ENCODE measurements around the gene PCK1.

PCK1 gene

DNA sequence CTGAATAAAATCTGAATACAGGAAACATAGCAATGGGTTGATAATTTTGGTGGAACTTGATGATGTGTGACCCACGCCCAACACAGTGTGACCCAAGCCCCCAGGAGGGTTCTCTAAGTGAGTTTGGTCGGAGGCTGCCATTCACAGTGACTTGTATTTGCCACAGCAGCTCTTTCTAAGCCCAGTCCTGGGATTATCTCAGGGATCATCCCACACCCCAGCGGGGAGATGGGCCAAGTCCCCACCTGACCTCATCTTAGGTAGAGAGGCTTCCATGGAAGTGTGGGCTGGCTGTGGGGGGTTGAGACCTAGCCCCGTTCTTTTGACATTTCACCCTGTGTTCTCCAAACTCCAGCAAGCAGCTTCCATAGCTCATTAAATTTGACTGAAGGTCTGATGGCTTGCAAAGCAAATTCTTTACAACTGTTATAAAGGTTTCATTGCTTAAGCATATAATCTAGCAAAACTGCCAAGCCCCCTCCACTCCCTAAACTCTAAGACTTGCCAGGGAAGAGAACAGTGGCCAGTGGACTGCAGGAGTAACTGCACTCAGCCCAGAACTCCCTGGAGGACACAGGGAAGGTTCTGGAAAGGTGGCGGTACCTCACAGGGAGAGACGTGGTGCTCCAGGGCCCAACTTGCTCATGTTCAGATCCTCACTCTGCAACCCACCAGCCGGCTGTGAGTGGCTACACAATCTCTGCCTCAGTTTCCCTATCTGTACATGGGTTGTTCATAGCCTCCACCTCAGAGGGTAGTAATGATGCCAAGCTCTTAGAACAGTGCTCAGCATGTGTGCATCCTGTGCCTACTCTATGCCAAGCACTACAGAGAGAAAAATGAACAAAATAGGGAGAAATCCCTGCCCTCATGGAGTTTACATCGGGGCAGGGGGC is 1.0 kb upstream of the PCK1 start:
- no peak for DNase-seq (ENCODE audit: extremely low read depth in 1 of 2, low read depth in 1 of 2)

DNA sequence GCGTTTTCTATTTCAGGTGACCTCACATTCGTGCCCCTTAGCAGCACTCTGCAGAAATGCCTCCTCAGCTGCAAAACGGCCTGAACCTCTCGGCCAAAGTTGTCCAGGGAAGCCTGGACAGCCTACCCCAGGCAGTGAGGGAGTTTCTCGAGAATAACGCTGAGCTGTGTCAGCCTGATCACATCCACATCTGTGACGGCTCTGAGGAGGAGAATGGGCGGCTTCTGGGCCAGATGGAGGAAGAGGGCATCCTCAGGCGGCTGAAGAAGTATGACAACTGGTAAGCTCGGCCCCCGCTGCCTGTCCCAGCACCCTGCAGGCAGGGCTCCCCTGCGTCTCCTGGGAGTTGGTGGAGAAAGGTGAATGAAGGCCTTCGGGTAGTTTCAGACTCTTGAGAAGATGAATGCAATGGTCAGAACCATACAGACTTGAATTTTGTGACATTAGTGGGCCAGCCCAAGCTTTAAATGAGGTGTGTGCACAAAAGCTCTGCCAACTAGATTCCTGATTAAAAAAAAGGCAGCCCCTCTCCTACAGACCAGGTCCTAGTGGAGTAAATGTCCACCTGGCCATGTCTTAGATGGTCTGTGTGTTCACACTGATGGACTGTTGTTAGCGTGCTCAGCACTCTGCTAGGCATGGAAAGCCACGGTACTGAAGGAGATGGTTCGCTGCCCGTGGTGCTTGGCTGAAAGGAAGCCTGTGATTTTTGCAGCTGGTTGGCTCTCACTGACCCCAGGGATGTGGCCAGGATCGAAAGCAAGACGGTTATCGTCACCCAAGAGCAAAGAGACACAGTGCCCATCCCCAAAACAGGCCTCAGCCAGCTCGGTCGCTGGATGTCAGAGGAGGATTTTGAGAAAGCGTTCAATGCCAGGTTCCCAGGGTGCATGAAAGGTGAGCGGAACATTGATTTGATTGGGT is 708 bp downstream of the PCK1 start:
- DNase-seq (ENCODE audit: extremely low read depth in 1 of 2, low read depth in 1 of 2): no peak

DNA sequence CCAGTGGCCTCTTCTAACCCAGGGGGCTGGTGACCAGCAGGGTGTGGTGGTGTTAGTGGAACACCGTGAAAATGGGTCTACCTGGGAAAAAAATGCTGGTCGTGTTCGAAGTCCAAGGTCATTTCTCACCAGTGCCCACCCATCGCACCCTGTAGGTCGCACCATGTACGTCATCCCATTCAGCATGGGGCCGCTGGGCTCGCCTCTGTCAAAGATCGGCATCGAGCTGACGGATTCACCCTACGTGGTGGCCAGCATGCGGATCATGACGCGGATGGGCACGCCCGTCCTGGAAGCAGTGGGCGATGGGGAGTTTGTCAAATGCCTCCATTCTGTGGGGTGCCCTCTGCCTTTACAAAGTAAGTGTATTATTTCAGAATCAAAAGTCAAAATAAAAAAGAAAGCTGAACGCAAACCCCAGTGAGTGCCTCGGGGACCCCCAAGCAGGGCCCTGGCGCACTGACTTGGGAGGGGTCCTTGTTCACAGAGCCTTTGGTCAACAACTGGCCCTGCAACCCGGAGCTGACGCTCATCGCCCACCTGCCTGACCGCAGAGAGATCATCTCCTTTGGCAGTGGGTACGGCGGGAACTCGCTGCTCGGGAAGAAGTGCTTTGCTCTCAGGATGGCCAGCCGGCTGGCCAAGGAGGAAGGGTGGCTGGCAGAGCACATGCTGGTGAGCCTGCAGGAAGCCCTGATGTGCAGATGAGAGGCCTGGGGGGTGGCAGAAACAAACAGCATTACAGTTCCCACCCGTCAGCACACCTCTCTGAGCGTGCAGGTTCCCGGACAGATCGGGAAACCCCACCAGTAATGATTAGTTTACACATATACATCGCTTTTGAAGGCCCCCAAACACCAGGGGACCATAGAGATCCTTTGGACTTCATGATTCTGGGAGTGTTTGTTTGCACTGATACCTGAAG is 1.9 kb downstream of the PCK1 start:
- DNase-seq (ENCODE audit: extremely low read depth in 1 of 2, low read depth in 1 of 2): no peak

DNA sequence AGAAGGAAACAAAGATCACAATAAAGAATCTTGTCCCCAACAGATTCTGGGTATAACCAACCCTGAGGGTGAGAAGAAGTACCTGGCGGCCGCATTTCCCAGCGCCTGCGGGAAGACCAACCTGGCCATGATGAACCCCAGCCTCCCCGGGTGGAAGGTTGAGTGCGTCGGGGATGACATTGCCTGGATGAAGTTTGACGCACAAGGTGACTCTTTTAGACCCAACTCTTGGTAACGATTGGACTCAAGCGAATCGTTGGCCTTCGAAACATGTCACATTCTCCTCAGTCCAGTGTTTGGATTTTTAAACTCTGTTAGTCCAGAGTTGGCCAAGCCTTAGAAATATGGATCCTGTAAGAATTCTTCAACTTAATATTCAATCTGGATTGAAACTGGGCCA is 2.6 kb downstream of the PCK1 start:
- no peak for DNase-seq (ENCODE audit: extremely low read depth in 1 of 2, low read depth in 1 of 2)

DNA sequence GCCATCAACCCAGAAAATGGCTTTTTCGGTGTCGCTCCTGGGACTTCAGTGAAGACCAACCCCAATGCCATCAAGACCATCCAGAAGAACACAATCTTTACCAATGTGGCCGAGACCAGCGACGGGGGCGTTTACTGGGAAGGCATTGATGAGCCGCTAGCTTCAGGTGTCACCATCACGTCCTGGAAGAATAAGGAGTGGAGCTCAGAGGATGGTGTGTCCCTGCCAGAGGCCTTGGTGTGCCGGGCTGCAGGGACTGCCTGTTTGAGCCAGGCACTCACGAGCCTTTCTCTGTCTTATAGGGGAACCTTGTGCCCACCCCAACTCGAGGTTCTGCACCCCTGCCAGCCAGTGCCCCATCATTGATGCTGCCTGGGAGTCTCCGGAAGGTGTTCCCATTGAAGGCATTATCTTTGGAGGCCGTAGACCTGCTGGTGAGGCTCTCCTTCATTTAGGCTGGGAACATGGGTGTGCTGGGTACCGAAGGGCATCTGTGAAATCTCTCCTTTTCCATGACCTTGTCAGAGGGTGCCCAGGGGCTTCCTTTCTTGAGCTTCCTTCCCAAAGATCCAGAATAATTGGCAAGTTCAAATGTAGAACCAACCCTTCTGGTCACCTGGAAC is 3.4 kb downstream of the PCK1 start:
- no peak for DNase-seq (ENCODE audit: extremely low read depth in 1 of 2, low read depth in 1 of 2)

DNA sequence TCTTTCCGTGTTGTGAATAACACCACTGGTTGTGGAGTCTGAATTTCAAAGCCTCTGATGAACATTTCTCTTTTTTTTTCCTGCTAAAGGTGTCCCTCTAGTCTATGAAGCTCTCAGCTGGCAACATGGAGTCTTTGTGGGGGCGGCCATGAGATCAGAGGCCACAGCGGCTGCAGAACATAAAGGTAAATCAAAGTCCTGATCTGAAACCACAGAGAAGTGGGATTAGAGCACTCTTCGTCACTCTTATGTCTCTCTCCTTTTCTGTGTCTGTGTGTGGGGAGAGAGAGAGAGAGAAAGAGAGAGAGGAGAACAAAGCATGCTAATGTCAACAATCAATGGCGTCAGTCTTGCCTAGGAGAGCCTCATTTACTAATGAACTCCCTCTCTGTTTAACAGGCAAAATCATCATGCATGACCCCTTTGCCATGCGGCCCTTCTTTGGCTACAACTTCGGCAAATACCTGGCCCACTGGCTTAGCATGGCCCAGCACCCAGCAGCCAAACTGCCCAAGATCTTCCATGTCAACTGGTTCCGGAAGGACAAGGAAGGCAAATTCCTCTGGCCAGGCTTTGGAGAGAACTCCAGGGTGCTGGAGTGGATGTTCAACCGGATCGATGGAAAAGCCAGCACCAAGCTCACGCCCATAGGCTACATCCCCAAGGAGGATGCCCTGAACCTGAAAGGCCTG is 4.2 kb downstream of the PCK1 start:
- no peak for DNase-seq (ENCODE audit: extremely low read depth in 1 of 2, low read depth in 1 of 2)

DNA sequence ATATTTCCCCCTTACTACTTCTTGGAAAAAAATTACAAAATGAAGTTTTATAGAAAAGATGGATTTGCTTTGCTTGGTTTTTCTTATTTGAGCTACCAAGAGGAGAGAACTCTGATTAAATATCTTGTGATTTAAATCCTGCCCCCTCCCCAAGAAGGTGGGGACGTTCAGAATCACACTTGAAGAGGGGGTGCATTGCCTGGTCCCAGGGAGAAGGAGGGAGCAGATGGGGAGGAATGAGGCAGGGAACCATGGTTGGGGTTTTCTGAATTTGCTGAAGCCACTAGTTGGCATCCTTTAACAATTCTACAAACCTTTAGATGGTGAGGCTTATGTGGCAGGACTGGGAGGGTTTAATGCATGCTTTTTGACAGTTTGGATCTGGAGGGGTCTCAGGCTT is 5.5 kb downstream of the PCK1 start:
- no peak for DNase-seq (ENCODE audit: extremely low read depth in 1 of 2, low read depth in 1 of 2)

DNA sequence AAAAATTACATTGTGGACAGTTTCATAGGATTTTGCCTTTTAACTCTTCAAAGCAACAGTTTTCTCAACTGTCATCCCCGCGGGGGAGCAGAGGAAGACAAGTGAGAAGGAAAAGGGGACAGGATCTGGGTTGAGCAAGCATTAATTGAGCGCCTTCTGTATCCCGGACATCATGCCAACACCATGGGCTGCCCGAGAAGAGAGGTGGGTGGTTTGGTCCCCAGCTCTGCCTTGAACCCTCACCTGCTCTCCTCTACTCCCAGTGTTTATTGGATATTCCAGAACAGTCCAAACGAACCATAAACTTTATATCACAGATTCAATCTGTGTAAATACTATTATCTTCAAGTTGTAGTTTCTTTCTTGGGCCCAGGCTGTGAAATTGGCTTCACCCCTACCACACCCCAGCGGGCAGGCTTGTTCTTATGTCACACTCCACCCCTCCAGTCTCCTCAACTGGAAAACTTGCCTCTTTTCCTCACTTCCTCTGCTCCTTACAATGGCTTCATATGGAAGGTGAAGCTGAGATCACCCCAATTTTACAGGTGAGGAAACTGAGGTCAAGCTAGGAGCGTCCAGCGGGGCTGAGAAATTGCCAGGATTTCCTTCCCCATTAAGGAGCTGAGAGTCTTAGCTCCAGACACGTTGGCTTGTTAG is 6.0 kb downstream of the PCK1 start:
- no peak for DNase-seq (ENCODE audit: extremely low read depth in 1 of 2, low read depth in 1 of 2)

DNA sequence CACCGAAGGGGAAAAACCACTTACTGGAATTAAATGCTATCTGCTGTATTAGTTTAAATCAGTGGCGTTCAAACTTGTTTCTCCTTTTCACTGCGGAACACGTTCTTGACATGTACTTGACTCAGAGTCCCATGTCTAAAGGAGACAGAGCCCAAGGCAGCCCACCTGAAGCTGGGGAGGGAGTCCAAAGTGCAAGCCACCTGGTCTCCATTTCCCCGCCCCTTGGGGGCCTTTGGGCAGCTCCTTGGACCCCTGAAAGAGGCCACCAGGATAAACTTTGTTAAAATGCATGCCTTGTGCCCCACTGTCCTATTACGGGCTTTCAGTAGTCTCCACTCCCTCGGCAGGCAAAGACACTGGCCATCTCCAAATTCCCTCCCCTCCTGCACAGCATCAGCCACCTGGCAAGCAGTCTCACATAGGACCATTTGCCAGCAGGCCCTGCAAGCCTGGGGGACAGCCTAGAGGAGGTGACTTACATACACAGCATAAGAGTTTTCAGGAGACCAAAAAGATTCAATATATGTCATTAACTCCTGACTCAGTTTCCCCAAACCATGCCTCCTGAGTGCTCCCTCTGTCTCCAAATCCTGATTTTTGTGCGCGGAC is 6.7 kb downstream of the PCK1 start:
- no peak for DNase-seq (ENCODE audit: extremely low read depth in 1 of 2, low read depth in 1 of 2)

DNA sequence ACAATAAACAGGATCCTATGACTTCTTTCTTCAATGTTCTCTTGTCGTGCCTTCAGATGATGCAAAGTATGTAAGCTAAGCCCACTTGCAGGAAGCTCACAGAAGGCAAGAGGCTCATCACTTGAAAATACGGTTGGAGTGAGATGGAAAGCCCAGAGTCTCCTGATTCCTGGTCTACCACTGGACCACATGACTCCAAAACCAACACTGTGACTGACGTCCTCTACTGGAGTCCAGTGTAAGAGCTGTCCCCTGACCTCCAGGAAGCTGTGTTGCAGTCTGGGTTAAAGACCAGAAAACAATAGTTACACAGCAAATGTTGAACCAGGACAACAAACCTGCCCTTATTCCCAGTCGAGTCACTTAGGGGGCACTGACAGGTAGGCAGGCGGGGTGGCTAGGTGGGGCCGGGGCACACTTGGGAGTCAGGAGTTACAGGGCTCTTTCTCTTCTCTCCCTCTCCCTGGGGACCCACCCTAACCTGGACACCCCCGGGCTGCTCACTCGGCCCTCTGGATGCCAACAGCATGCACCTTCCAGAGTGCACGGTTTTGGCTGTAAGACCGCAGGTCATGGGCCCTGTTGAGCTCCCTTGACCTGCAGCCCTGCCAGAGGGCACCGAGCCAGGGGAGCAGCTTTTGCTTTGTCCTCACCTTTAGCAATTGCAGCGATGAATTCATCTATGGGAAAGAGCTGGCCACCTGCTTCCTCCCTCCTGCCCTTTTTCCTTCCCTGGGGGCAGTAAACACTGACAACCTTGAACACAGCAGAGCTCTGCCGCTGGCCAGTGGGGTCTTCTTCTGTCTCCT is 7.4 kb downstream of the PCK1 start:
- no peak for DNase-seq (ENCODE audit: extremely low read depth in 1 of 2, low read depth in 1 of 2)

DNA sequence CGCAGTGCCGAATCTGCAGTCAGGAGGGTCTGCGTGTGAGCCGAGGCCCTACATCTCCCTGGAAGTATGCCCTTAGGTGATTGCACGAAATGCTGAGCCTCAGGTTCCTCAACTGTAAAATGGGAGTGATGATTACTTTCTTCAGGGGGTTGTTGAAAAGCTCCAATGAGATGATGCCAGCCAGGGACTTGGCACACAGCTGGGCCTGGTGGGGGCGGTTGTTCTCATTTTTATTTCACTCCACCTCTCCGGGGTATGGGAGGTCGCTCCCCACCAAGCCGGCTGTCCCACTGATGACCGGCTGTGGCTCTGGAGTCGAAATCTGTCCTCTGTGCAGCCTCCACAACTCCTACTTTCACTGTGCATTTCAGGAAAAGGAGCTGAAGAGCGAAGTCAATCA is 8.1 kb downstream of the PCK1 start:
- no peak for DNase-seq (ENCODE audit: extremely low read depth in 1 of 2, low read depth in 1 of 2)

DNA sequence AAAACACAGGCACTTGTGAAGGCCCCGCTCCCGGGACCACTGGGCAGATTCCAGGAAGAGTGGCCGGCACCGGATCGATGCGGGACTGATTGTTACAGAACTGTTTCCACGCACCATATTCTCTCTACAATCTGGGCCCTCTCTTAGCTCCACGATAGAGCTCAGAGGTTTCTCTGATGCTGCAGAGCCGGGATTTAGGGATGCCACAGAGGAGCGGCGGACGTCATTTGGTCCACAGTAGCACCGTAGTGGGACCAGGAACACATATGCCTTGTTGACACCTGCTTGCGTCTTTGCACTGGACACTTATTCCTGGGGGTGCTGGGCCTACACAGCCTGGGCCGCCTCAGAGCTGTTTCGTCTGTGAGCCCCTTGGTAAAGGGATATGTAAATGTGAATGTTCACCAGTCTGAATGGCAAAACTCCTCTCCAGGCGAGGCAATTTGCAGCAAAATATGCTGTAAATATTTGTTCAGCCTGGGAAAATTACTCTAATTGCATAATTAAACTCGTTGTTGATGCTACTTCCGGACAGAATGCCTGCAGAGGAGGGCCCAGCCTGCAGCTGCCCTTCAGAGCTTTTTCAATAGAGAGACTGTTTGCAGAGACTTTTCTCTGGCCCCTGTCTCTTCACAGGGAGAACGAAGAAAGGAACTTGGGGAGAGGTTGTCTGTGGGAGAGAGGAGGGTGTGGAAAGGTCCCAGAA is 9.4 kb downstream of the PCK1 start:
- no peak for DNase-seq (ENCODE audit: extremely low read depth in 1 of 2, low read depth in 1 of 2)

DNA sequence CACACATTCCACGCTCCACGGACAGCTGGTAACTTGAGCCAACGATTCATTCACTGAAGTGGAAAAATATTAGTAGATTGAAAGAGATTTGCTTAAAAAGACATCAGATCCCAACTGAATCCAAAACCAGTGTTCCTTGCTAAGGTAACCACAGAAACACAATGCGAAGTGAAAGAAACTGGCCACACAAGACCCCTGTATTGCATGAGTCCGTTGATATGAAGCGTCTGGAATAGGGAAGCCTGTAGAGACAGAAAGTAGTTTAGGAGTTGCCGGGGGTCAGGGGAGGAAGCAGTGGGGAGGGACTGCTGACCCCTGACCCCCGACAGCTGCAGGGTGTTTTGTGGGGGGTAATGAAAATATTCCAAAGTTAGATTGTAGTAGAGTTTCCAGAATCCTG is 10.0 kb downstream of the PCK1 start:
- DNase-seq (ENCODE audit: extremely low read depth in 1 of 2, low read depth in 1 of 2): no peak

DNA sequence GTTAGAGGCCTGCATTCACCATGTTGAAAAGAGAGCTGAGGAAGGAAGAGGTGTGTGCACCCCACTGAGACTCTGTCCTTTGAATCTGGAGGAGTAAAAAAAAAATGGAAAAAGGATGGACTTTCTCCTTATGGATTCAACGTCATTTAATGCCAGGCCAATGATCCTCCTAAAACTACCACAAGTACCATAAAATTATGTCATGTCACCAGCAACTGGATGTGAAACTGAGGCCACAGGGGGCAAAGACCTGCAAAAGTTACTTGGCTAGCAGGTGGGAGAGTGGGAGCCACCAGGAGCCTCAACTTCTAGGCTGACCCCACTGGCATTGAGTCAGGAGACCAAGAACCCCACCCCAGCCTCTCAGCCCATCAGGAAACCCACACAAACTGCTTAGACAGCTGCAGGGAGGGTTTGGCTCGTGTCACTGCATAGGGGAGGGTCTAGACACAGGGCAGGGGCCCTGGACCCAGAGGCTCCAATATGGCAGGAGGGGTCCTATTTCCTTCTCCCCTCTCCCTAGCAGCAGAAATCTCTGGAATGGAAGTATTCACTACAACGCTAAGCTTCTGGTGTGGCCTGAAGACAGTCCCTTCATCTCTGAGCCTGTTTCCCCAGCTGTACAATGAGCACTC is 11.0 kb downstream of the PCK1 start:
- no peak for DNase-seq (ENCODE audit: extremely low read depth in 1 of 2, low read depth in 1 of 2)

DNA sequence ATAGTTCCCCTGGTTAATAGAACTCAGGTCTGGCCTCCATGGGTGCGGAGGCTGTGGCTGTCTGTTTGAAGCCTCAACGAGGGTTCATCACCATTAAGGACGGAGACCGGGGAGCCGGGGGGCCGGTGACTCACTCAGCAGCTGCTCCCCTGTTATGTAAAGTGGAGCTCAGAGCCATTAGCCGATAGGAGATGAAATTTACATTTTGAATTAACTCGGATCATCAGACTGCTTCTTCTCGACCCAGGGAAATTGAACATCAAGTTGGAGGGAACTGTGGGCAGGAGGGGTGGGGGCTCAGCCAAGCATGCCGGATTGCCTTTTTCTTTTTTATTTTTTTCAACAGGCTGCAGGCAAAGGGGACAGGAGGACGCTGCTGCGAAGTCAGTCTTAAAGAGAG is 12.3 kb downstream of the PCK1 start:
- no peak for DNase-seq (ENCODE audit: extremely low read depth in 1 of 2, low read depth in 1 of 2)

DNA sequence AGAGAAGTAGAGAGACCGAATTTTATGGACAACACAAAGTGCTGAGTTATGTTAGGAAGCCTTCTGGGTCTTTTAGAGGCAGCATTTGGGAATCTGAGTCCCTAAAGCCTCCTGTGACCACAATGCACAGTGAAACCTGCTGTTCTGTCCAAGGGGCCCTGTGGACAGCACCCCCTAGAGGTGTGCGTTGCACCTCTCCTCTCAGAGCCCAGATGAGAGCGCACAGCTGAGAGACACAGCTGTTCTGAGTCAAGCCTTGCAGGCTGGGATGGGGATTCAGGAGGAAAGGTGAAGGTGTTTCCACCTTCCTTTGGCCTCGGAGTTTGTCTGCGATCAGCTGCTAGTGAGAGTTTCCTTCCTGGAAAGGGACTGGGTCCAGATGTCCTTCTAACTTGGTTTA is 13.0 kb downstream of the PCK1 start:
- no peak for DNase-seq (ENCODE audit: extremely low read depth in 1 of 2, low read depth in 1 of 2)

DNA sequence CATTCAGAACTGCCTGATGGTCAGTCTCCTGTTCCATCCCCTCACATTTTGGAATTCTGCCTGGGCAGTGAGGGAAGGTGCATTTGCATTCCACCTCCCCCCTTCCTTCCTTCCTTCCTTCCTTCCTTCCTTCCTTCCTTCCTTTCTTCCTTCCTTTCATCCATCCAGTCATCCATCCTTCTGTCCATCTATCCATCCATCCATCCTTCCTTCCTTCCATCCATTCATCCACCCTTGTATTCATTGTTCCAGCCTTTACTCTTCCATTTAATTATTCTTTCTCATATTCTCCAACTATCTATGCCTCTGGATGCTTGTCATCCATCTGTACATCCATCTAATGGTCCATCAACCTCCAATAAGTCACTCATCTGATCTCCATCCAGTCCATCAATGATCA is 14.0 kb downstream of the PCK1 start:
- no peak for DNase-seq (ENCODE audit: extremely low read depth in 1 of 2, low read depth in 1 of 2)

Data from activated CD8-positive, alpha-beta memory T cell treated with anti-CD3 and anti-CD28 coated beads for 1 hour (primary cell).